ENCODE measurements around the gene SACM1L. TPM values are rescaled to one million over a fixed set of nuclear protein-coding genes. Genes with fewer than 3 reads are reported as not detected.

The SACM1L gene
- total RNA-seq, 1 experiment from 2014 or later, result 30.1 TPM

DNA sequence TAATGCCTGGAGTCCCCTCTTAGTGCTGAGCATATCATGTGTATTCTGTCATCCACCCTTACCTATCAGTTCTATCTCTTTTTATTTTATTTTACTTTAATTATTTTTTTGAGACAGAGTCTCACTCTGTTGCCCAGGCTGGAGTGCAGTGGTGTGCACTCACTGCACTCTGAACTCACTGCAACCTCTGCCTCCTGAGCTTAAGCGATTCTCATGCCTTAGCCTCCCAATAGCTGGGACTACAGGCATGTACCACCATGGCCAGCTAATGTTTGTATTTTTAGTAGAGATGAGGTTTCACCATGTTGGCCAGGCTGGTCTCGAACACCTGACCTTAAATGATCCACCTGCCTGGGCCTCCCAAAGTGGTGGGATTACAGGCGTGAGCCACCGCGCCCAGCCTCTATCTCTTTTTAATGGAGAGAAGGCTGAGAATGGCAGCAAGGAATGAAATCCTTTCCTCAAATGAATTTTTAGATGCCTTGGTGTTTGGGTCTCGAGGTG is 11.4 kb downstream of the SACM1L start:
- H3K9me3 ChIP-seq (ENCODE audit: low read length), result no peaks in the 10 kb centered on the region
- H3K27me3 ChIP-seq (ENCODE audit: low read length), result no peaks in the 10 kb centered on the region
- H4K20me1 ChIP-seq (ENCODE audit: low read length), result 0 out of 2 replicates have a peak, but pooled peaks cover 6% of the 10 kb centered on the region
- no peaks in the 10 kb centered on the region for H3K4me1 ChIP-seq (ENCODE audit: insufficient read depth, low read length)
- peaks cover 17% of the 10 kb centered on the region for H3K36me3 ChIP-seq (ENCODE audit: low read depth, low read length)
- peaks cover 72% of the 10 kb centered on the region for H3K79me2 ChIP-seq (ENCODE audit: low read length)
- intact Hi-C loops (cut with micrococcal nuclease), result no loop called here
- CTCF ChIA-PET, result no interaction called here
- no peak overlapping the region for H3K9ac ChIP-seq (ENCODE audit: low read length)
- DNase-seq (no peak), ATAC-seq (no peak)
- TF ChIP-seq EZH2 (IDR thresholded peaks at IDR 0.05; ENCODE audit: low read length, unreplicated experiment) (no peak), EZH2phosphoT487 (IDR thresholded peaks at IDR 0.05; ENCODE audit: borderline replicate concordance, low read length) (no peak)
- TF ChIP-seq, protein P1, sequence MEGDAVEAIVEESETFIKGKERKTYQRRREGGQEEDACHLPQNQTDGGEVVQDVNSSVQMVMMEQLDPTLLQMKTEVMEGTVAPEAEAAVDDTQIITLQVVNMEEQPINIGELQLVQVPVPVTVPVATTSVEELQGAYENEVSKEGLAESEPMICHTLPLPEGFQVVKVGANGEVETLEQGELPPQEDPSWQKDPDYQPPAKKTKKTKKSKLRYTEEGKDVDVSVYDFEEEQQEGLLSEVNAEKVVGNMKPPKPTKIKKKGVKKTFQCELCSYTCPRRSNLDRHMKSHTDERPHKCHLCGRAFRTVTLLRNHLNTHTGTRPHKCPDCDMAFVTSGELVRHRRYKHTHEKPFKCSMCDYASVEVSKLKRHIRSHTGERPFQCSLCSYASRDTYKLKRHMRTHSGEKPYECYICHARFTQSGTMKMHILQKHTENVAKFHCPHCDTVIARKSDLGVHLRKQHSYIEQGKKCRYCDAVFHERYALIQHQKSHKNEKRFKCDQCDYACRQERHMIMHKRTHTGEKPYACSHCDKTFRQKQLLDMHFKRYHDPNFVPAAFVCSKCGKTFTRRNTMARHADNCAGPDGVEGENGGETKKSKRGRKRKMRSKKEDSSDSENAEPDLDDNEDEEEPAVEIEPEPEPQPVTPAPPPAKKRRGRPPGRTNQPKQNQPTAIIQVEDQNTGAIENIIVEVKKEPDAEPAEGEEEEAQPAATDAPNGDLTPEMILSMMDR (conservative IDR thresholded peaks at IDR 0.05; ENCODE audit: low read depth, low read length), result no peak
- no TSS peak for BruUV-seq (replicated peaks)
- H3K27ac ChIP-seq (ENCODE audit: low read length), result no peak overlapping the region
- POLR2A ChIA-PET (ENCODE audit: unreplicated experiment), result no interaction called here
- H3K4me2 ChIP-seq (ENCODE audit: low read length), result no peak overlapping the region
- H3K9me2 ChIP-seq (replicated peaks; ENCODE audit: low read length), result no peaks in the 10 kb centered on the region
- no peak overlapping the region for H2AFZ ChIP-seq (ENCODE audit: low read length)
- no peak overlapping the region for H3K4me3 ChIP-seq (ENCODE audit: low read length)
- no peaks in the 10 kb centered on the region for H3F3A ChIP-seq (ENCODE audit: low read length, unreplicated experiment)

- no peaks in the 10 kb centered on the region for H3K9me3 ChIP-seq (ENCODE audit: low read length)
- H3K36me3 ChIP-seq (ENCODE audit: low read depth, low read length), result peaks cover 20% of the 10 kb centered on the region
- intact Hi-C loops (cut with micrococcal nuclease), result no loop called here
- H3K4me3 ChIP-seq (ENCODE audit: low read length), result no peak overlapping the region
- no peaks in the 10 kb centered on the region for H3K4me1 ChIP-seq (ENCODE audit: insufficient read depth, low read length)
- H3K9ac ChIP-seq (ENCODE audit: low read length), result no peak overlapping the region
- no peak overlapping the region for H3K27ac ChIP-seq (ENCODE audit: low read length)
- no peak overlapping the region for H2AFZ ChIP-seq (ENCODE audit: low read length)
- POLR2A ChIA-PET (ENCODE audit: unreplicated experiment), result no interaction called here
- DNase-seq, result no peak
- H3K79me2 ChIP-seq (ENCODE audit: low read length), result peaks cover 65% of the 10 kb centered on the region
- no TSS peak for BruUV-seq (replicated peaks)
- ATAC-seq, result no peak
- CTCF ChIA-PET, result no interaction called here
- no peak for TF ChIP-seq EZH2 (IDR thresholded peaks at IDR 0.05; ENCODE audit: low read length, unreplicated experiment)
- TF ChIP-seq EZH2phosphoT487 (IDR thresholded peaks at IDR 0.05; ENCODE audit: borderline replicate concordance, low read length), result no peak
- TF ChIP-seq, protein P1 (conservative IDR thresholded peaks at IDR 0.05; ENCODE audit: low read depth, low read length), result no peak
- H3K27me3 ChIP-seq (ENCODE audit: low read length), result no peaks in the 10 kb centered on the region
- 0 out of 2 replicates have a peak, but pooled peaks cover 6% of the 10 kb centered on the region for H4K20me1 ChIP-seq (ENCODE audit: low read length)
- H3K4me2 ChIP-seq (ENCODE audit: low read length), result no peak overlapping the region
- H3F3A ChIP-seq (ENCODE audit: low read length, unreplicated experiment), result no peaks in the 10 kb centered on the region
- H3K9me2 ChIP-seq (replicated peaks; ENCODE audit: low read length), result no peaks in the 10 kb centered on the region
Observed at GRCh38 chr3:45701172-45701867, 12.1 kb downstream of the SACM1L start.

DNA sequence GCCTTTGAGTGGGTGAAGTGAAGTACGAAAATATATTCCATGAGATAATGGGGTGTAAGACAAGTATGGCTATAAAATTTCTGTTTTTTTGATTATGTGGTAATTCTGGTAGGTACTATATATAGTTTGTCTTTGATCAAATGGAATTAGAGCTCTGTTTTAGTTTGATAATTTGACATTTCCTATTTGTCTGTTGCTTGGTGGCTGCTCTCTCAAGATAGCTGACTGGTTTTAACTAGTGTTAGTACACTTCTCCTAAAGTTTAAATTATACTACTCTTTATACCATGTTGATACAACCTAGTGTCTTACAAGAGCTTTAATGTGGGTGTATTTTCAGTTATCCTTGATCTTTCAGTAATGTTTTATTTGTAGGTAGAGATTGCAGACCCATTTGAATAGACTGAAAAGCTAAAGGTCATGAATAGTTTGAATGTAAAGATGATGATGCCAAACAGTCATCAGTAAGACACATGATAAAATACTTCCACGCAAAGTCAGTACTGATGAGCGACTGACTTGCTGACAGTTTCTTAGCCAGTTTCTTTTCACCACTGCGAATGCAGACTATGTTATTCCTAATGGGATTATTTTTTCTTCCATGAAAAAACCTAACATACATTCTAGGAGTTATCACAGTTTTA is 15.2 kb downstream of the SACM1L start:
- H3K4me1 ChIP-seq (ENCODE audit: insufficient read depth, low read length), result no peaks in the 10 kb centered on the region
- no TSS peak for BruUV-seq (replicated peaks)
- H3K9me3 ChIP-seq (ENCODE audit: low read length), result no peaks in the 10 kb centered on the region
- no peaks in the 10 kb centered on the region for H3K27me3 ChIP-seq (ENCODE audit: low read length)
- no peak overlapping the region for H3K27ac ChIP-seq (ENCODE audit: low read length)
- DNase-seq, result no peak
- TF ChIP-seq EZH2 (IDR thresholded peaks at IDR 0.05; ENCODE audit: low read length, unreplicated experiment) (no peak), EZH2phosphoT487 (IDR thresholded peaks at IDR 0.05; ENCODE audit: borderline replicate concordance, low read length) (no peak)
- TF ChIP-seq, protein P1 (conservative IDR thresholded peaks at IDR 0.05; ENCODE audit: low read depth, low read length), result no peak
- peaks cover 37% of the 10 kb centered on the region for H3K36me3 ChIP-seq (ENCODE audit: low read depth, low read length)
- ChIA-PET CTCF (no interaction called here), POLR2A (ENCODE audit: unreplicated experiment) (interaction anchor here (0.6 kb wide), 1 partner anchor 989 kb away, joined by 3 read pairs; the partner anchor contains the start of gene ALS2CL)
- no peak for ATAC-seq
- peaks cover 39% of the 10 kb centered on the region for H3K79me2 ChIP-seq (ENCODE audit: low read length)
- no peak overlapping the region for H3K4me2 ChIP-seq (ENCODE audit: low read length)
- H4K20me1 ChIP-seq (ENCODE audit: low read length), result 0 out of 2 replicates have a peak, but pooled peaks cover 6% of the 10 kb centered on the region
- no peaks in the 10 kb centered on the region for H3F3A ChIP-seq (ENCODE audit: low read length, unreplicated experiment)
- H3K9me2 ChIP-seq (replicated peaks; ENCODE audit: low read length), result no peaks in the 10 kb centered on the region
- H3K9ac ChIP-seq (ENCODE audit: low read length), result no peak overlapping the region
- intact Hi-C loops (cut with micrococcal nuclease), result no loop called here
- H3K4me3 ChIP-seq (ENCODE audit: low read length), result no peak overlapping the region
- no peak overlapping the region for H2AFZ ChIP-seq (ENCODE audit: low read length)
